Fibroblast of the aortic adventitia (primary cell): ENCODE results near the gene ME2. TPM values are rescaled to one million over a fixed set of nuclear protein-coding genes. Genes with fewer than 3 reads are reported as not detected.

Experiments
- DNase-seq: peaks from one replicate; pipeline ENCODE4 v3.0.0-alpha.2; 2010; ENCODE audit warnings: low read depth
- H3K4me3 ChIP-seq: 2 replicates; pipeline ENCODE4 v1.5.1; 2011; ENCODE audit warnings: low read depth, mild to moderate bottlenecking, control low read depth, low read length, moderate library complexity
- CTCF ChIP-seq: IDR thresholded peaks from 2 replicates; pipeline ENCODE4 v1.5.1; 2011; ENCODE audit warnings: mild to moderate bottlenecking, low read length, control low read depth, inconsistent platforms; ENCODE audit not compliant: insufficient read depth
- total RNA-seq: library from RNA; depleted of rRNA; stranded (reverse); fragments of >200 nt; gene quantifications from 2 replicates; pipeline ENCODE4 v1.2.3, GENCODE V29; 2012; ENCODE audit warnings: low replicate concordance

The ME2 gene
- total RNA-seq, 1 donor: 48.6 TPM

DNA sequence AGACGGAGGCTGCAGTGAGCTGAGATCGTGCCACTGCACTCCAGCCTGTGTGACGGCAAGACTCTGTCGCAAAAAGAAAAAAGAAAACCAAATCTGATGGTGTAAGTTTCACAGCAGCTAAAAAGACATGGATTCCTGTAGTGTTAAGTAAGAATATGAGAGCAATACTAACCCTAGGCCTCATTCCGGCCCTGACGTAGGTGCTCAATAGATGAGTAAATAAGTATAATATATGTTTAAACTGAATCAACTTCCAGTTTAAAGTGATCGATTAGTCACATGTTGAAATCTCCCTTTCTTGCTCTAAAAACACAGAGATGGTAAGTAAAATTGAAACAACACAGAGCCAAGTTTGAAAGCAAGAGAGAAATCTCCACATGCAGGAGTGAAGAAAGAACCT, 8.0 kb downstream of the ME2 start:
- H3K4me3 ChIP-seq: no peak overlapping the region
- TF ChIP-seq CTCF: no peak
- no peak for DNase-seq

GRCh38 chr18:50895350-50896045, 16.6 kb downstream of the ME2 start:
- TF ChIP-seq CTCF: no peak
- no peak for DNase-seq
- H3K4me3 ChIP-seq: no peak overlapping the region

- no peak for TF ChIP-seq CTCF
- H3K4me3 ChIP-seq: no peak overlapping the region
- DNase-seq: no peak
Observed at GRCh38 chr18:50896093-50896492, 17.2 kb downstream of the ME2 start.

- DNase-seq: no peak
- no peak overlapping the region for H3K4me3 ChIP-seq
- no peak for TF ChIP-seq CTCF
Observed at GRCh38 chr18:50898919-50899318, 20.0 kb downstream of the ME2 start.

DNA sequence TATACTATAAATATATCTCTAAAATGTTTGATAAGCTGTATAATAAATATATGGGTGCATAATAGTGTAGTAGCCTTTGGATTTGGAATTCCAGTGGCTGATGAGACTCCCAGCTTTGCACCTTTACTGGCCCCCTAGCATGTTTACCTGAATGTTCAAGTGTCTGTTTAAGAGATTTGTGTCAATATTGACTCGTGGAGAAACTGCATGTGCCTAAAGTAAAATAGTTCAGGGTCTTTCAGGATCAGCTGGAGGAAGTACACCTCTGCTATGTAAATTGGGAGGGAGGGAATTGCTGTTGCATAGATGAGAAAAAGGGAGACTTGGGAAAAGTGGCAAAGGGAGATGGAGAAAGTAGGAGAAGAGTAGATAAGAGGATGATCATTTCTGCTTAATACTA, 23.9 kb downstream of the ME2 start:
- no peak for DNase-seq
- no peak overlapping the region for H3K4me3 ChIP-seq
- no peak for TF ChIP-seq CTCF

GRCh38 chr18:50906843-50907242, 27.9 kb downstream of the ME2 start:
- H3K4me3 ChIP-seq: no peak overlapping the region
- DNase-seq: no peak

More at GRCh38 chr18:50906843-50907242, 27.9 kb downstream of the ME2 start:
- TF ChIP-seq CTCF: no peak
